GM19239 (cell line): ENCODE measurements around the gene PCDHGA11.
"Not testable (repeated sequence)": the region's sequence is repeated elsewhere in the genome, so short reads cannot be mapped to it uniquely, and the experiment has no call there.

Experiments used
- DNase-seq: peaks from one replicate; pipeline ENCODE4 v3.0.0; 2011; ENCODE audit warnings: low spot score; ENCODE audit not compliant: insufficient read length
- FAIRE-seq: peaks from 2 replicates; lab custom pipeline; 2011; peaks lifted over from hg19 to GRCh38; lab: Jason Lieb, UNC

Gene PCDHGA11

DNA sequence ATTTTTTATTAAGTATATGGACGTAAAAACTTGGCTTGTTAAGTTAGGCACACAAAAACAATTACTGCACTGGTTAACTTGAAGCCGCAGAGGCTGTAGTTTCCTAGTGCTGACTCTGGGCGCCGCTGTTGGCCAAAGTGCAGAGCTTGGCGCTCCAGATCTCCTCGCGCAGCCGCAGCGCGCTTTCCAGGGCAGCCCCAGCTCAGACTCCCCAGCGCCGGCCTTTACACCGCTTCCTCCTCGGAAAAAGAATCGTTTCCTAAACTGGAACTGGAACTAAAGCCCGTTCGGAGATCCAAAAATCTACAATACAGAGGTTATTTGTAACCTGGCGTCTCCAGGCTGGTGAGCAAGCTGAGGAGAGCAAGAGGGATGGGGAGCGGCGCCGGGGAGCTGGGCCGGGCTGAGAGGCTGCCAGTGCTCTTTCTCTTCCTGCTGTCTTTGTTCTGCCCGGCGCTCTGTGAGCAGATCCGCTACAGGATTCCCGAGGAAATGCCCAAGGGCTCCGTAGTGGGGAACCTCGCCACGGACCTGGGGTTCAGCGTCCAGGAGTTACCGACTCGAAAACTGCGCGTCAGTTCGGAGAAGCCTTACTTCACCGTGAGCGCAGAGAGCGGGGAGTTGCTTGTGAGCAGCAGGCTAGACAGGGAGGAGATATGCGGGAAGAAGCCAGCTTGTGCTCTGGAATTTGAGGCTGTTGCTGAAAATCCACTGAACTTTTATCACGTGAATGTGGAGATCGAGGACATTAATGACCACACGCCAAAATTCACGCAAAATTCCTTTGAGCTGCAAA, 22.9 kb upstream of the PCDHGA11 start, which contains the start of gene PCDHGB5:
TSS of gene PCDHGB5 (plus strand) at position 192 of the 796 bp plus-strand sequence. CDS start at position 373, 181 bp downstream.
- FAIRE-seq, result peak; percentile 86
- DNase-seq, result not testable (repeated sequence)

DNA sequence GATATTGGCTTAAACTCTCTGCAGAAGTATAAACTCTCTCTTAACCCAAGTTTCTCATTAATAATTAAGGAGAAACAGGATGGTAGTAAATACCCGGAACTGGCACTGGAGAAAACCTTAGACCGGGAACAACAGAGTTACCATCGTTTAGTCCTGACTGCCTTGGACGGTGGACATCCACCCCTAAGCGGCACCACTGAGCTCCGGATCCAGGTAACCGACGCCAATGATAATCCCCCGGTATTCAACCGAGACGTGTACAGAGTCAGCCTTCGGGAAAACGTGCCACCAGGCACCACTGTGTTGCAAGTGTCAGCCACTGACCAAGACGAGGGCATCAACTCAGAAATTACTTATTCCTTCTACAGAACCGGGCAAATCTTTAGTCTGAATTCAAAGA, 22.2 kb upstream of the PCDHGA11 start:
- FAIRE-seq (no peak), DNase-seq (no peak)

DNA sequence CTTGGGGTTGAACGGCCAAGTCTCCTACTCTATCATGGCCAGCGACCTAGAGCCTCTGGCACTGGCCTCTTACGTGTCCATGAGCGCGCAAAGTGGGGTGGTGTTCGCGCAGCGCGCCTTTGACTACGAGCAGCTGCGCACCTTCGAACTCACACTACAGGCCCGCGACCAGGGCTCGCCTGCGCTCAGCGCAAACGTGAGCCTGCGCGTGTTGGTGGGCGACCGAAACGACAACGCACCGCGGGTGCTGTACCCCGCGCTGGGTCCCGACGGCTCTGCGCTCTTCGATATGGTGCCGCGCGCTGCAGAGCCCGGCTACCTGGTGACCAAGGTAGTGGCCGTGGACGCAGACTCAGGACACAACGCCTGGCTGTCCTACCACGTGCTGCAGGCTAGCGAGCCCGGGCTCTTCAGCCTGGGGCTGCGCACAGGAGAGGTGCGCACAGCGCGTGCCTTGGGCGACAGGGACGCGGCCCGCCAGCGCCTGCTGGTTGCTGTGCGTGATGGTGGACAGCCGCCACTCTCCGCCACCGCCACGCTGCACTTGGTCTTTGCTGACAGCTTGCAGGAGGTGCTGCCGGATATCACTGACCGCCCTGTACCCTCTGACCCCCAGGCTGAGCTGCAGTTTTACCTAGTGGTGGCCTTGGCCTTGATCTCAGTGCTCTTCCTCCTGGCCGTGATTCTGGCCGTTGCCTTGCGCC, 21.1 kb upstream of the PCDHGA11 start:
- DNase-seq (no peak), FAIRE-seq (no peak)

DNA sequence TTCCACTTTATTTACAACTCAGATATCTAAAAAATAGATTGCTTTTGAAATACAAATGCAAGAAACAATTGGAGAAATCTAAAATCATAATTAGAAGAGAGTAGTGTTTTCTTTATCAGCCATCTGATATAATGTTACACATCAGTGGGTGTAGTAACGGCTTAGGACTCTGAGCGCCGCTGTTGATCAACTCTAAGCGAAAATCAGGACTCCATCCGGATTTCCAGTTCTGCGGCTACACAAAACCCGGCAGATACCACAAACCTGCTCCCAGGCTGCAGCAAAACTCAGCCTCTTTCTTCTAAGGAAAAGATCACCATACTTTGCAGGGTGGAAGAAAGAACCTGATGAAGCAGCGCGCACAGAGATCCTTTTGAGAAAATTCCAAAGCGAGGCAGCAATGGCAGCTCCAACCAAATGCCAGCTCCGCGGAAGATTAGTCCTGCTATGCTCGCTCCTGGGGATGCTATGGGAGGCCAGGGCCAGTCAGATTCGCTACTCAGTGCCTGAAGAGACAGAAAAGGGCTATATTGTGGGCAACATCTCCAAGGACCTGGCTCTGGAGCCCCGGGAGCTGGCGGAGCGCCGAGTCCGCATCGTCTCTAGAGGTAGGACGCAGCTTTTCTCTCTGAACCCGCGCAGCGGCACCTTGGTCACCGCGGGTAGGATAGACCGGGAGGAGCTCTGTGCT, 18.2 kb upstream of the PCDHGA11 start, which contains the start of gene PCDHGA9:
TSS of gene PCDHGA9 (plus strand) at position 226 of the 691 bp plus-strand sequence. CDS start at position 401, 175 bp downstream.
- DNase-seq (no peak), FAIRE-seq (no peak)

DNA sequence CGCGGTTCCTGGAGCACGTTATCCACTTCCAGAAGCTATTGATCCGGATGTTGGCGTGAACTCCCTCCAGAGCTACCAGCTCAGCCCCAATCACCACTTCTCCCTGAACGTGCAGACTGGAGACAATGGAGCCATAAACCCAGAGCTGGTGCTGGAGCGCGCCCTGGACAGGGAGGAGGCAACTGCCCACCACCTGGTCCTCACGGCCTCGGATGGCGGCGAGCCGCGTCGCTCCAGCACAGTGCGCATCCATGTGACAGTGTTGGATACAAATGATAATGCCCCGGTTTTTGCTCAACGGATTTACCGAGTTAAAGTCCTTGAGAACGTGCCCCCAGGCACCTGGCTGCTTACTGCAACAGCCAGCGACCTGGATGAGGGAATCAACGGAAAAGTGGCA, 17.5 kb upstream of the PCDHGA11 start:
- no peak for FAIRE-seq
- no peak for DNase-seq

DNA sequence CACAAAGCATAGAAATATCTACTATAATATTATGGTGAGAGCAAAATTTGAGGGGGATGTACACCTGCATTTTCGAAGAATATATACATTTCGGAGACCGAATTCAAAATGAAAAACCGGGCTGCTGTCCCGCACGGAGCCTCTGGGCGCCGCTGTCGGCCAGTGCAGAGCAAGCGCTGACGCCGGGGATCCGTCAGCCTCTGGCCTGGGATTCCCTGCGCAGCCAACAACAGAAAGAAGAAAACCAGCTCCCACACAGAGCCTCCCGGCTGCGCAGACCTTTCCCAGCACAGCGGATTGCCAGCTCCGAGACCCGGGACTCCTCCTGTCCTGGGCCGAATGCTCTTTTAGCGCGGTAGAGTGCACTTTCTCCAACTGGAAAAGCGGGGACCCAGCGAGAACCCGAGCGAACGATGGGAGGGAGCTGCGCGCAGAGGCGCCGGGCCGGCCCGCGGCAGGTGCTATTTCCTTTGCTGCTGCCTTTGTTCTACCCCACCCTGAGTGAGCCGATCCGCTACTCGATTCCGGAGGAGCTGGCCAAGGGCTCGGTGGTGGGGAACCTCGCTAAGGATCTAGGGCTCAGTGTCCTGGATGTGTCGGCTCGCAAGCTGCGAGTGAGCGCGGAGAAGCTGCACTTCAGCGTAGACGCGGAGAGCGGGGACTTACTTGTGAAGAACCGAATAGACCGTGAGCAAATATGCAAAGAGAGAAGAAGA, 12.9 kb upstream of the PCDHGA11 start, which contains the start of gene PCDHGB6:
TSS of gene PCDHGB6 (plus strand) at position 232 of the 716 bp plus-strand sequence. CDS start at position 414, 182 bp downstream.
- FAIRE-seq (peak; percentile 84), DNase-seq (peak; percentile 44)

DNA sequence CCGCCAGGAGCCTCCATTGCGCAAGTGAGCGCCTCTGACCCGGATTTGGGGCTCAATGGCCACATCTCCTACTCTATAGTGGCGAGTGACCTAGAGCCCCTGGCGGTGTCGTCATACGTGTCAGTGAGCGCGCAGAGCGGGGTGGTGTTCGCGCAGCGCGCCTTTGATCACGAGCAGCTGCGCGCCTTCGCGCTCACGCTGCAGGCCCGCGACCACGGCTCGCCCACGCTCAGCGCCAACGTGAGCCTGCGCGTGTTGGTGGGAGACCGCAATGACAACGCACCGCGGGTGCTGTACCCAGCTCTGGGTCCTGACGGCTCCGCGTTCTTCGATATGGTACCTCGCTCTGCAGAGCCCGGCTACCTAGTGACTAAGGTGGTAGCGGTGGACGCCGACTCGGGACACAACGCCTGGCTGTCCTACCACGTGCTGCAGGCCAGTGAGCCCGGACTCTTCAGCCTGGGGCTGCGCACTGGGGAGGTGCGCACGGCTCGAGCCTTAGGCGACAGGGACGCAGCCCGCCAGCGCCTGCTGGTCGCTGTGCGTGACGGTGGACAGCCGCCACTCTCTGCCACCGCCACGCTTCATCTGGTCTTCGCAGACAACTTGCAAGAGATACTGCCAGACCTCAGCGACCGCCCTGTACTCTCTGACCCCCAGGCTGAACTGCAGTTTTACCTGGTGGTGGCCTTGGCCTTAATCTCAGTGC, 11.1 kb upstream of the PCDHGA11 start:
- no peak for FAIRE-seq
- no peak for DNase-seq

DNA sequence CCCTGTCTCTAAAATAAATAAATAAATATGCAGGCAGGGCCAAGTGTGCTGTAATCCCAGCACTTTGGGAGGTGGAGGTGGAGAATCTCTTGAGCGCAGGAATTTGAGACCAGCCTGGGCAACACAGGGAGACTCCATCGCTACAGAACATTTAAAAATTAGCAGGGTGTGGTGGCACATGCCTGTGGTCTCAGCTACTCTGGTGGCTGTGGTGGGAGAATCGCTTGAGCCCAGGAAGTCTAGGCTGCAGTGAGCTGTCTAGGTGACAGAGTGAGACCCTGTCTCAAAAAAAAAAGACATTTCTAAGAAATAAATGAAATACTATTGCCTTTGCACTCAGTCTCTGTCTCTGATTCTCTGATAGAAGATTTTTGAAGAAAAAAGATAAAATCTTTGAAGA, 9.3 kb upstream of the PCDHGA11 start:
- FAIRE-seq, result no peak
- DNase-seq, result no peak

DNA sequence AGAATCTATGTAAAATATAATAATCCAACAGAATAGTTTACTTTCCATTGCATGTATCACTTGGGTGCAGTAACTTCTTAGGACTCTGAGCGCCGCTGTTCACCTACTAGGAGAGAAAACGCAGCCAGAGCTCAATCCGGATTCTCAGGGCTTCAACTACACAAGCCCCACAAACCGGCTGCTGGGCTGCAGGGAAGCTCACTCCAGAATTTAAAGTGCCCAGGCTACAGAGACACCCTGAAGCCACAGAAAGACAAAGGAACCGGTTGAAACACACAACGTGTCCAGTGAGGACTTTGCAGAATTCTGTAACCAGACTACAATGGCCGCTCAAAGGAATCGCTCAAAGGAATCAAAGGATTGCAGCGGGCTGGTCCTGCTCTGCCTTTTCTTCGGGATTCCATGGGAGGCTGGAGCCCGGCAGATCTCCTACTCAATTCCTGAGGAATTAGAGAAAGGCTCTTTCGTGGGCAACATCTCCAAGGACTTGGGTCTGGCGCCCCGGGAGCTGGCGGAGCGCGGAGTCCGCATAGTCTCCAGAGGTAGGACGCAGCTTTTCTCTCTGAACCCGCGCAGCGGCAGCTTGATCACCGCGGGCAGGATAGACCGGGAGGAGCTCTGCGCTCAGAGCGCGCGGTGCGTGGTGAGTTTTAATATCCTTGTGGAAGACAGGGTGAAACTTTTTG, 7.9 kb upstream of the PCDHGA11 start, which contains the start of gene PCDHGA10:
TSS of gene PCDHGA10 (plus strand) at position 134 of the 686 bp plus-strand sequence. CDS start at position 323, 189 bp downstream.
- DNase-seq, result peak; percentile 68
- peak; percentile 23 for FAIRE-seq

DNA sequence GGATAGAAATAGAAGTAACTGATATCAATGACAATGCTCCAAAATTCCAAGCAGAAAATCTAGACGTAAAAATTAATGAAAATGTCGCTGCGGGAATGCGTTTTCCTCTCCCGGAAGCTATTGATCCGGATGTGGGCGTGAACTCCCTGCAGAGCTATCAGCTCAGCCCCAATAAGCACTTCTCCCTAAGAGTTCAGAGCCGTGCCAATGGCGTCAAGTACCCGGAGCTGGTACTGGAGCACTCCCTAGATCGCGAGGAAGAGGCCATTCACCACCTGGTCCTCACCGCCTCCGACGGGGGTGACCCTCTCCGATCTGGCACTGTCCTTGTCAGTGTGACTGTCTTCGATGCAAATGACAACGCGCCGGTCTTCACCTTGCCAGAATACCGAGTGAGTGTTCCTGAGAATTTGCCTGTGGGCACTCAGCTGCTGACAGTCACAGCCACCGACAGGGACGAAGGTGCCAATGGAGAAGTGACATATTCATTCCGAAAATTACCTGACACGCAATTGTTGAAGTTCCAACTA, 7.2 kb upstream of the PCDHGA11 start:
- no peak for FAIRE-seq

DNA sequence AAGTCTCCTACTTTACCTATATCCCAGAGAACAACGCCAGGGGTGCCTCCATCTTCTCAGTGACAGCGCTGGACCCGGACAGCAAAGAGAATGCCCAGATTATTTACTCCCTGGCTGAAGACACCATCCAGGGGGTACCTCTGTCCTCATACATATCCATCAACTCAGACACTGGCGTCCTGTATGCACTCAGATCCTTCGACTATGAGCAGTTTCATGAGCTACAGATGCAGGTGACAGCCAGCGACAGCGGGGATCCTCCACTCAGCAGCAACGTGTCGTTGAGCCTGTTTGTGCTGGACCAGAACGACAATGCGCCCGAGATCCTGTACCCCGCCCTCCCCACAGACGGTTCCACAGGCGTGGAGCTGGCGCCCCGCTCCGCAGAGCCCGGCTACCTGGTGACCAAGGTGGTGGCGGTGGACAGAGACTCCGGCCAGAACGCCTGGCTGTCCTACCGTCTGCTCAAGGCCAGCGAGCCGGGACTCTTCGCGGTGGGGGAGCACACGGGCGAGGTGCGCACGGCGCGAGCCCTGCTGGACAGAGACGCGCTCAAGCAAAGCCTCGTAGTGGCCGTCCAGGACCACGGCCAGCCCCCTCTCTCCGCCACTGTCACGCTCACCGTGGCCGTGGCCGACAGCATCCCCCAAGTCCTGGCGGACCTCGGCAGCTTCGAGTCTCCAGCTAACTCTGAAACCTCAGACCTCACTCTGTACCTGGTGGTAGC, 6.1 kb upstream of the PCDHGA11 start:
- FAIRE-seq, DNase-seq: not testable (repeated sequence)

More for the DNA sequence above, 7.2 kb upstream of the PCDHGA11 start:
- DNase-seq, result no peak

DNA sequence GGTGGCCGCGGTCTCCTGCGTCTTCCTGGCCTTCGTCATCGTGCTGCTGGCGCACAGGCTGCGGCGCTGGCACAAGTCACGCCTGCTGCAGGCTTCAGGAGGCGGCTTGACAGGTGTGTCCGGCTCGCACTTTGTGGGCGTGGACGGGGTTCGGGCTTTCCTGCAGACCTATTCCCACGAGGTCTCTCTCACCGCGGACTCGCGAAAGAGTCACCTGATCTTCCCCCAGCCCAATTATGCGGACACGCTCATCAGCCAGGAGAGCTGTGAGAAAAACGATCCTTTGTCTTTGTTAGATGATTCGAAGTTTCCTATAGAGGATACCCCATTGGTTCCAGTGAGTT, 5.6 kb upstream of the PCDHGA11 start:
- not testable (repeated sequence) for FAIRE-seq, DNase-seq

DNA sequence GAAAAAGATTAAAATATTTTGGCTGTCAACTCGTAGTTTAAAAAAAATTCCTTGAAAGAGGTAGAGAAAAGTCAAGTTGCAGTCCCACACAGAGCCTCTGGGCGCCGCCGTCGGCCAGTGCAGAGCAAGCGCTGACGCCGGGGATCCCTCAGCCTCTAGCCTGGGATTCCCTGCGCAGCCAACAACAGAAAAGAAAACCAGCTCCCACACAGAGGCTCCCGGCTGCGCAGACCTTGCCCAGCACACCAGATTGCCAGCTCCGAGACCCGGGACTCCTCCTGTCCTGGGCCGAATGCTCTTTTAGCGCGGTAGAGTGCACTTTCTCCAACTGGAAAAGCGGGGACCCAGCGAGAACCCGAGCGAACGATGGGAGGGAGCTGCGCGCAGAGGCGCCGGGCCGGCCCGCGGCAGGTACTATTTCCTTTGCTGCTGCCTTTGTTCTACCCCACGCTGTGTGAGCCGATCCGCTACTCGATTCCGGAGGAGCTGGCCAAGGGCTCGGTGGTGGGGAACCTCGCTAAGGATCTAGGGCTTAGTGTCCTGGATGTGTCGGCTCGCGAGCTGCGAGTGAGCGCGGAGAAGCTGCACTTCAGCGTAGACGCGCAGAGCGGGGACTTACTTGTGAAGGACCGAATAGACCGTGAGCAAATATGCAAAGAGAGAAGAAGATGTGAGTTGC, 3.2 kb upstream of the PCDHGA11 start, which contains the start of gene PCDHGB7:
TSS of gene PCDHGB7 (plus strand) at position 184 of the 679 bp plus-strand sequence. CDS start at position 367, 183 bp downstream.
- DNase-seq, result peak; percentile 65
- FAIRE-seq, result peak; percentile 68

DNA sequence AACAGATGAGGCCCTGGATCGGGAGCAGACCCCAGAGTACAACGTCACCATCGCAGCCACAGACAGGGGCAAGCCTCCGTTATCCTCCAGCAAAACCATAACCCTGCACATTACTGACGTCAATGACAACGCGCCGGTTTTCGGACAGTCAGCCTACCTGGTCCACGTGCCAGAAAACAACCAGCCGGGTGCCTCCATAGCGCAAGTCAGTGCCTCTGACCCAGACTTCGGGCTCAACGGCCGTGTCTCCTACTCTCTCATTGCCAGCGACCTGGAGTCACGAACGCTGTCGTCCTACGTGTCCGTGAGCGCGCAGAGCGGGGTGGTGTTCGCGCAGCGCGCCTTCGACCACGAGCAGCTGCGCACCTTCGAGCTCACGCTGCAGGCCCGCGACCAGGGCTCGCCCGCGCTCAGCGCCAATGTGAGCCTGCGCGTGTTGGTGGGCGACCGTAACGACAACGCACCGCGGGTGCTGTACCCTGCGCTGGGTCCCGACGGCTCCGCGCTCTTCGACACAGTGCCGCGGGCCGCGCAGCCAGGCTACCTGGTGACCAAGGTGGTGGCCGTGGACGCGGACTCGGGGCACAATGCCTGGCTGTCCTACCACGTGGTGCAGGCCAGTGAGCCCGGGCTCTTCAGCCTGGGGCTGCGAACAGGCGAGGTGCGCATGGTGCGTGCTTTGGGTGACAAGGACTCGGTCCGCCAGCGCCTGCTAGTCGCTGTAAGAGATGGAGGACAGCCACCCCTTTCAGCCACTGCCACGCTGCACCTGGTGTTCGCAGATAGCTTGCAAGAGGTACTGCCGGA, 1.6 kb upstream of the PCDHGA11 start:
- DNase-seq, result no peak
- FAIRE-seq, result no peak

DNA sequence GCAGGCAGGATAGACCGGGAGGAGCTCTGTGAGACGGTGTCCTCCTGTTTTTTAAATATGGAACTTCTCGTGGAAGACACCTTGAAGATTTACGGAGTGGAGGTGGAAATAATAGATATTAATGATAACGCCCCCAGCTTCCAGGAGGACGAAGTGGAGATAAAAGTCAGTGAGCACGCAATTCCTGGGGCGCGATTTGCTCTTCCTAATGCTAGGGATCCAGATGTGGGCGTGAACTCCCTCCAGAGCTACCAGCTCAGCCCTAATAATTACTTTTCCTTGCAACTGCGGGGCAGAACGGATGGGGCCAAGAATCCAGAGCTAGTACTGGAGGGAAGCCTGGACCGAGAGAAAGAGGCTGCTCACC, 621 bp downstream of the PCDHGA11 start:
- no peak for FAIRE-seq

DNA sequence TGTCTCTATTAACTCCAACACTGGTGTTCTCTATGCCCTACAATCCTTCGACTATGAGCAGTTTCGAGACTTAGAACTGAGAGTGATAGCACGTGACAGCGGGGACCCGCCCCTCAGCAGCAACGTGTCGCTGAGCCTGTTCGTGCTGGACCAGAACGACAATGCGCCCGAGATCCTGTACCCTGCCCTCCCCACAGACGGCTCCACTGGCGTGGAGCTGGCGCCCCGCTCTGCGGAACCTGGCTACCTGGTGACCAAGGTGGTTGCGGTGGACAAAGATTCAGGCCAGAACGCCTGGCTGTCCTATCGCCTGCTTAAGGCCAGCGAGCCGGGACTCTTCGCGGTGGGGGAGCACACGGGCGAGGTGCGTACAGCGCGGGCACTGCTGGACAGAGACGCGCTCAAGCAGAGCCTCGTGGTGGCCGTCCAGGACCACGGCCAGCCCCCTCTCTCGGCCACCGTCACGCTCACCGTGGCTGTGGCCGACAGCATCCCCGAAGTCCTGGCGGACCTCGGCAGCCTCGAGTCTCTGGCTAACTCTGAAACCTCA, 2.0 kb downstream of the PCDHGA11 start:
- DNase-seq, result no peak
- FAIRE-seq, result no peak

More for the DNA sequence above, 621 bp downstream of the PCDHGA11 start:
- no peak for DNase-seq
